NCI-H146 treated with DMSO at 0.1 percent for 48 hours (cell line): ENCODE results near the gene PANK2.
"Not testable (repeated sequence)": the region's sequence is repeated elsewhere in the genome, so short reads cannot be mapped to it uniquely, and the experiment has no call there.

Source experiments
- DNase-seq: peaks from one replicate; lab custom pipeline; 2025; ENCODE audit not compliant: unreplicated experiment; lab: John Stamatoyannopoulos, UW

The PANK2 gene

DNA sequence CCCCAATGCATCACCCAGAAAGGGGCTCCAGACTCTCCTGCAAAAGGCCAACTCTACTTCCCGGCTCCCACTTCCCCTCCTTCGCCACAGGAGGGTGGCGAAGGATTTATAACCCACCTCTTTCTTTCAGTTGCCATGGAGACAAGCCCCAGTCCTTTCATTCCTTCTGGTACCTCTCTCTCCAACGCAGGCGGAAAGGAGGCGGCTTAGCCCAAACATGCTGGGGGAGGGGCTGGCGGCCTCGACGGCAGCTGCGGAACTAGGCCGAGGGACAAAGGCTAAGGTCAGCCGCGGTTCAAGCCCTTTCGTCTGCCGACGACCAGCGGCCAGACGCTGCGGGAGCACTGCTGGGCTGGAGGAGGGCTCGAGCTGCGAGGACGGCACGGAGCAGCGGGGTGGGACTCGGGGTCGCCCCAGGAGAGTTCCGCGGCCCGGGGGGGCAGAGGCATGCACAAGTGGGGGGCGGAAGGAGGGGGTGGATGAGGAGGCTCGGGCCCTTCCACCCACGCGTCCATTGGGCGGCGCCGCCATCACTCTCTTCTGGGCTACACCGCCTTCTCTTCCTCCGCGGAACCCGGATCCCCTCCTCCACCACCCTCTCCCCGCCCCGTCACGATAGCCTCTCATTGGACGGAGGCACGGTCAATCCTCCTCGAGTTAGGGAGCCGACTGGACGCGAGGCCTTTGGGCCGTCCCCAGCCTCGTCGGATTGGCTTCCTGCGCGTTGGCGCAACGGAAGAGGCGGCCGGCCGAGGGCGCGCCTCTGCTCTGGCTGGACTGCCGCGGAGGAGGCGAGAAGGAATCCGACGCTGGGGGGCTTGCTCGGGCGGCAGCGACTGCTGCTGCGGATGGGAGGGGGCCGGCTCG lies at the start of gene PANK2:
PANK2 (plus strand) TSS at position 766 of the 867 bp plus-strand sequence.
- peak; percentile 98 for DNase-seq

DNA sequence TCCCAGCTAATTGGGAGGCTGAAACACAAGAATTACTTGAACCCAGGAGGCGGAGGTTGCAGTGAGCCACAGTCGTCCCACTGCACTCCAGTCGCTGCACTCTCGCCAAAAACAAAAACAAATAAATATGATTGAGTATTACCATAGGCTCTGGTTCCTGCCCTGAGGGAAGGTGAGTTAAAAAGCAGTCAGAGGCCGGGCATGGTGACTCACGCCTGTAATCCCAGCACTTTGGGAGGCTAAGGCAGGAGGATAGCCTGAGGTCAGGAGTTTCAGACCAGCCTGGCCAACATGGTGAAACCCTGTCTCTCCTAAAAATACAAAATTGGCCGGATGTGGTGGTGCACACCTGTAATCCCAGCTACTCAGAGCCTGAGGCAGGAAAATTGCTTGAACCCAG lies 49.0 kb upstream of the PANK2 start:
- DNase-seq, result not testable (repeated sequence)

DNA sequence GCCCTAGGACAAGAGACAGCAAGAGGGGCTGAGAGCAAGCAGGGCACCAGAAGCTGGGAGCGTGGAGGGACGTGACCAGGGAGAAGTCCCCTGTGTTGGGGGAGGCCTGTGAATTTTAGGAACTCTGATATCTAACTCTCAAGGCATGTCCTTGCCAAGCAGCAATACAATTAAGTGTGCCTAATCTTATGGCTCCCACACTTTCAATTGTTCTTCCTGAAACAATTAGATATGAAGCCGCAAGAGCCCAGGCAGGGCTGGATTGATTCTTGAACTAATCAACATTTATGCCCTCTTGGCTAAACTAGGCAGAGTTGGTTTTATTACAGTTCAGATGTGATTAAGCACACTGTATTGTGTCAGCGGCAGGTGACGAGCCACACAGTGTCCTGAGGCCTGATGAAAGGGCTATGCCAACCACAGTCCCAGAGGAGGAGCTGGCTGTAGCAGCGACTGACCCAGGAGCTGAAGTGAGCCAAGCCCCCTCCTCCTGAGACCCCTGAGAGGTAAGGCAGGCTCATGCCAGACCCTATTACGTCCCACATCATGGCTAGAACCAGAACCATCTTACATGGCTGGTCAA lies 46.7 kb upstream of the PANK2 start:
- no peak for DNase-seq

DNA sequence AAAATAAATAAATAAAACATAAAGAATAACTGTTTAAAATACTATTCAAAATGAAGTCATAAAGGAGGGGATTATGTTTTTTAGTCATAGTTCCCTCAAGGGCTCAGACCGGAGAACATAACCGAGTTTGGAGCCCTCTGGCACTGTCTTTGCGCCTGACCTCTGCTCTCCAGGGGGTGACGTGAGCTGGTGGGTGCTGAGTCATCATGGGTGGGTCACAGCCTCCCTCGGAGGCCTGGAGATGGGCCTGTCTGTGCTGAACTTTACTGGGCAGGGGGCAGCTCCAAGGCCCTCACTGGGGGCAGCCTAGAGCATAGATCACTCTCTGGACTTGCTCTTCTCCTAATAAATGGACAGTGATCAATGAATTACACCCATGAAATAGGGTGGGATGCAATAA lies 45.7 kb upstream of the PANK2 start:
- DNase-seq, result no peak

DNA sequence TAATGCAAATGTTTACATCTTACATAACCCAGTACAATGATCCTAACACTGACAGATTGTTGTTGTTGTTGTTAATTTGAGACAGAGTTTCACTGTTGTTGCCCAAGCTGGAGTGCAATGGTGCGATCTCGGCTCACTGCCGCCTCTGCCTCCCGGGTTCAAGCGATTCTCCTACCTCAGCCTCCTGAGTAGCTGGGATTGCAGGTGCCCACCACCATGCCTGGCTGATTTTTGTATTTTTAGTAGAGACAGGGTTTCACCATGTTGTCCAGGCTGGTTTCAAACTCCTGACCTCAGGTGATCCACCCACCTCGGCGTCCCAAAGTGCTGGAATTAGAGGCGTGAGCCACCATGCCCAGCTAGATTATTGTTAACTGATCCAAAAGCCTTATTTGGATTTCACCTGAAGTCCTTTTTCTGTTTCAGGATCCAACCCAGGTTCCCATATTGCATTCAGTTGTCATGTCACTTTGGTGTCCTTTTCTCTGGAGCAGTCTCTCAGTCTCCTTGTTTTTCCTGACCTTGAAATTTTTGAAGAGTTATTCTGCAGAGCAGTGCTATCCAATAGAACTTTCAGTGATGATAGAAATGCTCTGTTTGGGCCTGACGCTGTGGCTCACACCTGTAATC lies 45.1 kb upstream of the PANK2 start:
- not testable (repeated sequence) for DNase-seq

DNA sequence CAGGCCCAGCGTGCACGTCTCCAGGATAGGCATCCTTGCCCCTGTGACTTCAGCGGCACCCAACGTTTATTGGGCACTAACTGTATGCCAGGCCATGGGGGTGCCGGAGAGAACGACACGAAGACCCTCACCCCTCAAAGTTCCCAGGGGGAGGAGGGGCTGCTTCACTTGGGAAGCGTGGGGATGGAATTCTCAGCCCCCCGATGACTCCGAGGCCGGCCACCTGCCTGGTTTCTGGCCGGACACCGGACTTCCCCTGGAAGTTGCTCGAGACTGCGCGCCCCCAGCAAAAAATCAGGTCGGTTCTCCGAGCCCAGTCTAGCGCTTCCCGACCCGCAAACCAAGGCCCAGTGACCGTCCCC lies 42.8 kb upstream of the PANK2 start:
- DNase-seq, result no peak

DNA sequence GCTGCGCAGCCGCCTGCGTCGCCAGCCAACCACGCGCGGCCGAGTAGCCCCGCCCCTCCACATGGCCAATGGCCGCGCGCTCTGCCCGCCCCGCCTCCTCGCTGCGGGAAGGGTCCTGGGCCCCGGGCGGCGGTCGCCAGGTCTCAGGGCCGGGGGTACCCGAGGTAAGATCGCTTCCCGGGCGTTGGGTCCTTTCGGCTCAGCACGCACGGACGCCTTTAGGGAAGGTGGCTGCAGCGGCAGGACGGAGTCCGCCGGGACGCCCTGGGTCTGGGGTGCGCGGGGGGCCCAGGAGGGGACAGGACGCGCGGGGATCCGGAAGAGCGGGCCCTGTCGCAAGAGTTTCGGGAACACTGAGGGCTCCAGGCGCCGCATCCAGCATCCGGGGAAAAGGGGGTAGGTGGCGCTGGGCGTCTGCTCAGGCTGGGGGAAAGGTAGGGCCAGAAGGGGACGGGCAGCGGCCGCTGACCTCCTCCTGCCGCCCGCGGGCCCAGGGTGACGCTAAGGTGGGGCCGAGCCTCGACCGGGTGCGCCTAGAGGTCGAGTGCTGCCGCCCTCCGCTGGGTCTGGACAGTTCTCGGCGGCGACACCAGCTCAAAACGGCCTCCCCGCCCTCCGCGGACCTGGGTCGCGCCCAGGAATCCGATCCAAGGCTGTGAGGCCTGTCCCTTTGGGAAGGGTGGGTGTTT lies 42.3 kb upstream of the PANK2 start, which contains the start of gene MAVS:
MAVS (plus strand) TSS at position 95 of the 689 bp plus-strand sequence. CDS start 7,791 bp downstream, outside the sequence.
- peak; percentile 87 for DNase-seq

DNA sequence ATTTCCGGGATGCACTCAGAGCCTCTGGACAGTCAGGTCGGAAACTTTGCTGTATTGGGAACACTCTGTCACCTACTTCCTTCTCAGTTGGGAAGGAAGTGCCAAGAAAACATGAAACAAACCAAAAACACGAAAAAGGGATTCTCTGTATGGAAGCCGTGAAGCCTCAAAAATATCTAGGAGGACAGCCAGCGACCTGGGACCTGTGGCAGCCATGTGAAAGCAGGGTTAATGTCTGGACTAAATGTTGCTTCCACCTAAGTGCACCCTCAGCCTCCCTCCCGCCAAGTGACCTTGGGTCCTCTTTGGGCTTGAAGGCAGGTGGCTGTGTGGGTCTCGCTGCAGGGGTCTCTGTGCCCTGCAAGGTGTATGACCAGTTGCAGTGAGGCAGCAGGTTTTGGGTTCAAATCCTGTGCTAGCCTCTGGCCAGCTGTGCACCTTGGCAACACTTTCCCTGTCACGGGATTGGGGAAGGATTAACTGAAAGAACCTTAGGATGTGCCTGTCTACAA lies 41.7 kb upstream of the PANK2 start:
- DNase-seq, result no peak

DNA sequence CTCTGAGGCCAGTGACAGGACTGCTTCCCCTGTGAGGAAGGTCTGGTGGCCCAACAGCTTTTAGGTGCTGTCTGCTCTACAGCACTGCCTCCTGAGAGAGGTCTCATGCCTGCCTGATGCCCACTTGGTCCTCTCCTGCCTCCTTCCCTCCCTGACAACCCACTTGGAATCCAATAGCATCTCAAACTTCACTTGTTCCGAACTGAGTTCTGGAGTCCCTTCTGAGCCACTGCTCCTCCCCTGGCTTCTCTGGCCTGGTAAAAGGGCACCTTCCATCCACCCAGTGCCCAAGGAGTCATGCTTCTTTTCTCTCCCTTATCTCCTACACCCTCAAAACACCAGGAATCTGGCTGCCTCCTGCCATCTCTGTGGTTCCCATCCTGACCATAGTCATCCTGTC lies 40.6 kb upstream of the PANK2 start:
- no peak for DNase-seq

DNA sequence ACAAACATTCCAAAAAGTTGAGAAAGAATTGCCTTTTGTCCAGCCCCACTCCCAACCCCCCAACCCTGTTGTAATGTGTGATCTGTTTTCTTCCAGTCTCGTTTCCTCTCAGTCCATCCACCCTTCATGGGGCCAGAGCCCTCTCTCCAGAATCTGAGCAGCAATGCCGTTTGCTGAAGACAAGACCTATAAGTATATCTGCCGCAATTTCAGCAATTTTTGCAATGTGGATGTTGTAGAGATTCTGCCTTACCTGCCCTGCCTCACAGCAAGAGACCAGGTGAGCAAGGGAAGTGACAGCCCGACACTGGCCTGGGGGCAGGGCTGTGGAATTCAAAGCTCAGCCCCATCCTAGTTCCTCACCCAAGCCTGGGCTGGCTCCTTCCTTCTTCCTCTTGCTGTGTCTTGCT lies 34.7 kb upstream of the PANK2 start:
- no peak for DNase-seq

DNA sequence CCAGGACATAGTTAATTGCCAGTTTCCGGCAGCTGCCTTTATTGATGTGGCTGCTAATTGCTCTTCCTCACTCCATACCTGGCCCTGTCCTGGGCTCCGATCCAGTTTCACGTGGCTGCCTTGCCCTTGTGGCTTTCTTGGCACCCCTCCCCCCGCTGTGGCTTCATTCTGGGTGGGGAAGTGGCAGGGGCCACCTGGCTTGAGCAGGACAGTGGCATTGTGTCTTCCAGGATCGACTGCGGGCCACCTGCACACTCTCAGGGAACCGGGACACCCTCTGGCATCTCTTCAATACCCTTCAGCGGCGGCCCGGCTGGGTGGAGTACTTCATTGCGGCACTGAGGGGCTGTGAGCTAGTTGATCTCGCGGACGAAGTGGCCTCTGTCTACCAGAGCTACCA lies 31.8 kb upstream of the PANK2 start:
- DNase-seq, result peak; percentile 93

DNA sequence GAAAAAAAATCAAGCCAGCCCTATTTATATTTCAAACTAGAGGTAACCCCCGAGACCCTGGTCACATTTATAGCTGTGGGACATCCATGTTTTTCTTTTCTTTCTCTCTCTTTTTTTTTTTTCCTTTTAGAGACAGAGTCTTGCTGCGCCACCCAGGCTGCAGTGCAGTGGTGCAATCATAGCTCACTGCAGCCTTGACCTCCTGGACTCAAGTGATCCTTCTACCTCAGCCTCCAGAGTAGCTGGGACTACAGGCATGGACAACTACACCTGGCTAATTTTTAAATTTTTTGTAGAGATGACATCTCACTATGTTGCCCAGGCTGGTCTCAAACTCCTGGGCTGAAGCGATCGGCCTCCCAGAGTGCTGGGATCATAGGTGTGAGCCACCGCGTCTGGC lies 30.5 kb upstream of the PANK2 start:
- no peak for DNase-seq

DNA sequence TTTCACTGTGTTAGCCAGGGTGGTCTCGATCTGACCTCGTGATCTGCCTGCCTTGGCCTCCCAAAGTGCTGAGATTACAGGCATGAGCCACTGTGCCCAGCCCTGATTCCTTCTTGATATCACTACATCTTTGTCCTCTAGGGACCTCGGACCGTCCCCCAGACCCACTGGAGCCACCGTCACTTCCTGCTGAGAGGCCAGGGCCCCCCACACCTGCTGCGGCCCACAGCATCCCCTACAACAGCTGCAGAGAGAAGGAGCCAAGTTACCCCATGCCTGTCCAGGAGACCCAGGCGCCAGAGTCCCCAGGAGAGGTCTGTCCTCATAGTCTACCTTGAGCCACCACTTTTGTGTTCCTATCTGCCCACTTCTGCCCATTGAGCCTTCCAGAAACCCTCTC lies 28.0 kb upstream of the PANK2 start:
- no peak for DNase-seq

DNA sequence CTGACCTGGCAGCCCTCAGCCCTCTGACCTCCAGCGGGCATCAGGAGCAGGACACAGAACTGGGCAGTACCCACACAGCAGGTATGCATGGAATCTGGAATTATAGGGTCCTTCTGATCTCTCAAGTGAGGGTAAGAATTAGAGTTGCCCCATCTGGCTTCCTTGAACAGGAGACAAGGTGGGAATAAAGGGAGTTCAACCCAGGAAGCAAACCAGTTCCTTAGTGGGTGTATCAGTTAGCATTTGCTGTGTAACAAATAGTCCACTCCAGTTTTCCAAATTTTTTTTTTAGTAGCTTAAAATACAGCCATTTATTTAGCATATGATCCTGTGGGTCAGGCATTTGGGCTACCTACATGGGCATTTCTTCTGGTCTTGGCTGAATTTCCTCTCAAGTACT lies 26.9 kb upstream of the PANK2 start:
- DNase-seq, result no peak

DNA sequence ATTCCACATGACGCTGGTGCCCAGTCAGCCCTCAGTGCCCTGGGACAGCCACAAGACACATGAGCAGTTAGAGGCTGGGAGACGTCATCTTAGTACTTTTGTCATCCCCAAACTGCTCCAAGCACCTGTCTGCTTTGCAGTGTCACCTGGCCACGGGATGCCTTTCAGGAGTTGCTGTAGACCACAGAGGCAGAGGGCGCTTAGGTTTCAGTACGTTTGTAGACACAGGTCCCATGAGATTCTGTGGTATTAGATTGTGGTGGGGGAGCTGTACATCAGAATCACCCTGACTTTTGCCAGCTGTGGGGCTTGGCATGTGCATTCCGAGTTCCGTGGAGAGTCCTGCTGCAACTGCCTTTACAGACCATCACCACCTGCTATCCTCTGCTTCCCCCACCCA lies 25.9 kb upstream of the PANK2 start:
- DNase-seq, result no peak

DNA sequence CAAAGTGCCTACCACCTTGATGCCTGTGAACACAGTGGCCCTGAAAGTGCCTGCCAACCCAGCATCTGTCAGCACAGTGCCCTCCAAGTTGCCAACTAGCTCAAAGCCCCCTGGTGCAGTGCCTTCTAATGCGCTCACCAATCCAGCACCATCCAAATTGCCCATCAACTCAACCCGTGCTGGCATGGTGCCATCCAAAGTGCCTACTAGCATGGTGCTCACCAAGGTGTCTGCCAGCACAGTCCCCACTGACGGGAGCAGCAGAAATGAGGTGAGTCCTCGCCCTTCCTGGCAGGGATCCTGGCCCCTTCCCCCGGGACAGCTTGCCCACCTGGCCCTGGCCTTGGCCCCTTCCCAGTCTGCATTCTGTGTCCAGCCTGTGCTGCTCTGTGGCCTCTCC lies 24.7 kb upstream of the PANK2 start:
- DNase-seq, result no peak

DNA sequence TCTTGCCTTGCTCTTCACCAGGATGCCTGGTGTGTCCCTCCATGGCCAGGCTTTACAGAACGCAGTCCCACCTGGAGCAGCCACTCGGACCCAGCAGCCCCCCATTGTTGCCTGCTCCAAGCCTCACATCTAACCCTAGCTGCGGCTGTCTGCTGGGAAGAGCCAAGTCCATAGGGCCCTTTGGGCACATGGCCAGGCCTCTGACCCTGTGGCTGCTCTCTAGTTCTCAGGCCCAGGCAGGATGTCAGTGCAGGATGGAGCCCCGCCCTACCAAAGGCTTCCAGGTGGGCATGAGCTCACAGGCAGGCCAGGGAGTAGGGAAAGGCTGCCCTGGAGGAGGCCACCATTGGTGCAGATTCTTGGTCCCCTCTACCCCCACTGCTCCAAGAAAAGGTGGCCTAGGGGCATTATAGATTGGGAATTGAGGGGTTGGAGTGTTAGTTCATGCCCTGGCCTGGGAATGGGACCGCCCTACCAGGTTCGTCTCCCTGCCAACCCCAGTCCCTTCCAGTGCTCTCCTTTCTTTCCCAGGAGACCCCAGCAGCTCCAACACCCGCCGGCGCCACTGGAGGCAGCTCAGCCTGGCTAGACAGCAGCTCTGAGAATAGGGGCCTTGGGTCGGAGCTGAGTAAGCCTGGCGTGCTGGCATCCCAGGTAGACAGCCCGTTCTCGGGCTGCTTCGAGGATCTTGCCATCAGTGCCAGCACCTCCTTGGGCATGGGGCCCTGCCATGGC lies 23.9 kb upstream of the PANK2 start:
- no peak for DNase-seq

DNA sequence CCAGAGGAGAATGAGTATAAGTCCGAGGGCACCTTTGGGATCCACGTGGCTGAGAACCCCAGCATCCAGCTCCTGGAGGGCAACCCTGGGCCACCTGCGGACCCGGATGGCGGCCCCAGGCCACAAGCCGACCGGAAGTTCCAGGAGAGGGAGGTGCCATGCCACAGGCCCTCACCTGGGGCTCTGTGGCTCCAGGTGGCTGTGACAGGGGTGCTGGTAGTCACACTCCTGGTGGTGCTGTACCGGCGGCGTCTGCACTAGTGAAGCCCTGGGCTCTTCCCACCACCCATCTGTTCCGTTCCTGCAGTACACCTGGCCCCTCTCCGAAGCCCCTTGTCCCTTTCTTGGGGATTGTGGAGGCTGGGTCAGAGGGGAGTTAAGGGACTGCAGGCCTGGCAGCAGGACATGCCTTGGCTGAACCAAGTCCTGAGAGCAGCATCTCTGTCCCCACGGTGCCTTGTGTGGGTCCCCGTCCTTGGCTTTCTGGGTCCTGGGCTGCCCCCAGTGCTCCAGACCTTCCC lies 23.2 kb upstream of the PANK2 start:
- no peak for DNase-seq

DNA sequence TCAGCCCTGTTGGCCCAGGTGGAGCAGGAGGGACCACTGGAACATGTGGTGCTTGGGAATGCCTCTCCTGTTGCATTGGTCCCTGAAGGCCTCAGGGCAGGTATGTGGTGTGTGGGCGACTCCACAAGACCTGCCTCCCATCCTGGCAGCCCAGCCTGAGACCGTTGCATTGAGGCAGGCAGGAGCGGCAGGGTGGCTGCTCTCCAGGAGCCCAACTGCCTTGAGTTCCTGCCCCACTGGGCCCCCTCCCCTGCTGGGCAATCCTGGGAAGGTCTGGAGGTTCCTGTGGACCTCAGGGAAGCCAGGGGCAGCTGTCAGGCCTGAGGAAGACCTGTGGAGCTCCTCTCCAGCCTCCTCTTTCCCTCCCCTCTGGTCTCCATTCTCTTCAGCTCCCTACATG lies 22.7 kb upstream of the PANK2 start:
- DNase-seq, result no peak

DNA sequence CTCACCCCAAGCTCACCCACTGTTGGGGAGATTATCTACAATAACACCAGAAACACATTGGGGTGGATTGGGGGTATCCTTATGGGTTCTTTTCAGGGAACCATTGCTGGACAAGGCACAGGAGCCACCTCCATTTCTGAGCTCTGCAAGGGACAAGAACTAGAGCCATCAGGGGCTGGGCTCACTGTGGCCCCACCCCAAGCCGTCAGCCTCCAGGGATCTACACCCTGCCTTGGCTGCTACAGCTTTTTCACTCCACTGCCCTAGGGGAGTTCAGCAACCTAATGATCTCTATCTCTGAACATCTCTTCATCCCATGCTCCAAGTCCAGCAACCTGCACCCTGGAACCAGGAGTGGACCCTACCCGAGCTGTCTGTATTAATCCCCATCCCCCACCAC lies 21.4 kb upstream of the PANK2 start:
- no peak for DNase-seq
